Endodermal cell (in vitro differentiated cells): Measurements from ENCODE around the gene PSMB7. TPM values are rescaled to one million over a fixed set of nuclear protein-coding genes. Genes with fewer than 3 reads are reported as not detected.

ENCODE experiments used
- DNase-seq: peaks from one replicate; pipeline ENCODE4 v3.0.0-alpha.2; 2017
- H3K27ac ChIP-seq: 2 replicates; pipeline ENCODE4 v1.5.1; 2013; ENCODE audit warnings: mild to moderate bottlenecking, low read depth, low read length, moderate library complexity
- H3K27me3 ChIP-seq: 2 replicates; pipeline ENCODE4 v1.6.1; 2013; ENCODE audit warnings: mild to moderate bottlenecking, low read length, moderate library complexity; ENCODE audit not compliant: insufficient read depth, control insufficient read depth, poor library complexity, severe bottlenecking
- H3K36me3 ChIP-seq: 2 replicates; pipeline ENCODE4 v1.7.0; 2013; ENCODE audit warnings: mild to moderate bottlenecking, low read length, moderate library complexity; ENCODE audit not compliant: control insufficient read depth, insufficient read depth
- H3K4me1 ChIP-seq: one replicate; pipeline ENCODE4 v1.7.0; 2013; ENCODE audit warnings: low read length; ENCODE audit not compliant: control insufficient read depth, insufficient read depth
- H3K4me3 ChIP-seq: 2 replicates; pipeline ENCODE4 v1.5.1; 2013; ENCODE audit warnings: mild to moderate bottlenecking, low read length, moderate library complexity
- H3K9ac ChIP-seq: 2 replicates; pipeline ENCODE4 v1.6.1; 2013; ENCODE audit warnings: mild to moderate bottlenecking, low read length, moderate library complexity; ENCODE audit not compliant: poor library complexity, severe bottlenecking; ENCODE audit errors: extremely low read depth
- H3K9me3 ChIP-seq: 2 replicates; pipeline ENCODE4 v1.6.1; 2013; ENCODE audit warnings: mild to moderate bottlenecking, low read length, moderate library complexity; ENCODE audit not compliant: control insufficient read depth
- H3K27ac Mint-ChIP-seq: 2 replicates; pipeline ENCODE4 v1.8.0; 2020; ENCODE audit warnings: mixed read lengths
- H3K27me3 Mint-ChIP-seq: 2 replicates; pipeline ENCODE4 v1.8.0; 2021; ENCODE audit warnings: mild to moderate bottlenecking, mixed read lengths; ENCODE audit not compliant: insufficient read depth
- H3K36me3 Mint-ChIP-seq: 2 replicates; pipeline ENCODE4 v1.8.0; 2020; ENCODE audit warnings: low read depth, mixed read lengths
- H3K4me1 Mint-ChIP-seq: 2 replicates; pipeline ENCODE4 v1.8.0; 2020; ENCODE audit warnings: mixed read lengths
- H3K4me3 Mint-ChIP-seq: 2 replicates; pipeline ENCODE4 v1.8.0; 2020; ENCODE audit warnings: mild to moderate bottlenecking, moderate library complexity, mixed read lengths
- H3K9me3 Mint-ChIP-seq: 2 replicates; pipeline ENCODE4 v1.8.0; 2020; ENCODE audit warnings: mild to moderate bottlenecking, mixed read lengths
- WGBS, 2 experiments: methylation state at CpG; one replicate each; pipeline versions ENCODE4 v1.1.5 to v1.1.7; 2013; ENCODE audit warnings: missing lambda C conversion rate in 2 of 2, mixed read lengths in 1 of 2; ENCODE audit not compliant: insufficient coverage in 1 of 2, insufficient read length in 1 of 2; 5-methylcytosine and 5-hydroxymethylcytosine counted together
- total RNA-seq, 2 donors: library from RNA; stranded (reverse); fragmentation: NEBNext Ultra II Directional in 1 of 2; extraction: Animal tissue kit (Norgen Biotek cat#: 25700) in 1 of 2; gene quantifications; 2 replicates in 1 of 2; 3 replicates in 1 of 2; pipeline ENCODE4 v1.2.1, GENCODE V29; 2021
- TF ChIP-seq, protein P1 (sequence below): fragments of 200-600 bp; sonication (generic); conservative IDR thresholded peaks from 2 replicates; pipeline ENCODE4 v1.5.0; 2021; ENCODE audit warnings: antibody characterized with exemption, mild to moderate bottlenecking

PSMB7 gene
- total RNA-seq, 2 donors from 2014 or later, result 203 to 223 TPM

DNA sequence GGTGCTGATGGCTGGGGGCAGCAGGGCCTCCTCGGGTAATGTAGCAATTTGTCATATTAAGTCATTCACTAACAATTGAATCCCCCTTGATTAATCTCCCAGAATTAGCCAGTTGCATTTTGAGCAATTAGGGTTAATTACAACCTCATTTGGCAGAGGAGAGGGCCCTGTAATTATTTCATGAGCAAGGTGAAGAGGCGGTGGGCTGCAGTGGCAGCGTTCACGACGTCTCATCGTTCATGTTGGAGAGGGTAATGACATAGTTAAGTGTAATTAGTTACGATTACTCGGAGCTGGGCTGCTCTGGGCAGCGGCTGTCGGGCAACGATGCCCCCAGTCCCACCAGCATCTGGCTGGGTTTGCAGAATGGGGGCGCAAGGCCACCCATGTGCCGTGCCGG lies 111.5 kb downstream of the PSMB7 start:
- no peak for DNase-seq
- no peaks in the 10 kb centered on the region for H3K27me3 Mint-ChIP-seq
- no peak overlapping the region for H3K27ac Mint-ChIP-seq
- TF ChIP-seq, protein P1, sequence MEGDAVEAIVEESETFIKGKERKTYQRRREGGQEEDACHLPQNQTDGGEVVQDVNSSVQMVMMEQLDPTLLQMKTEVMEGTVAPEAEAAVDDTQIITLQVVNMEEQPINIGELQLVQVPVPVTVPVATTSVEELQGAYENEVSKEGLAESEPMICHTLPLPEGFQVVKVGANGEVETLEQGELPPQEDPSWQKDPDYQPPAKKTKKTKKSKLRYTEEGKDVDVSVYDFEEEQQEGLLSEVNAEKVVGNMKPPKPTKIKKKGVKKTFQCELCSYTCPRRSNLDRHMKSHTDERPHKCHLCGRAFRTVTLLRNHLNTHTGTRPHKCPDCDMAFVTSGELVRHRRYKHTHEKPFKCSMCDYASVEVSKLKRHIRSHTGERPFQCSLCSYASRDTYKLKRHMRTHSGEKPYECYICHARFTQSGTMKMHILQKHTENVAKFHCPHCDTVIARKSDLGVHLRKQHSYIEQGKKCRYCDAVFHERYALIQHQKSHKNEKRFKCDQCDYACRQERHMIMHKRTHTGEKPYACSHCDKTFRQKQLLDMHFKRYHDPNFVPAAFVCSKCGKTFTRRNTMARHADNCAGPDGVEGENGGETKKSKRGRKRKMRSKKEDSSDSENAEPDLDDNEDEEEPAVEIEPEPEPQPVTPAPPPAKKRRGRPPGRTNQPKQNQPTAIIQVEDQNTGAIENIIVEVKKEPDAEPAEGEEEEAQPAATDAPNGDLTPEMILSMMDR, result no peak
- H3K27ac ChIP-seq, result no peak overlapping the region
- H3K4me1 ChIP-seq, result no peaks in the 10 kb centered on the region
- peaks cover 1% of the 10 kb centered on the region for H3K4me1 Mint-ChIP-seq
- H3K9me3 ChIP-seq, result no peaks in the 10 kb centered on the region
- H3K4me3 Mint-ChIP-seq, result no peak overlapping the region
- WGBS, 2 experiments, result 96% methylated on average over 9 to 14 of the region's 14 CpGs
- no peak overlapping the region for H3K9ac ChIP-seq
- no peak overlapping the region for H3K4me3 ChIP-seq
- H3K9me3 Mint-ChIP-seq, result no peaks in the 10 kb centered on the region
- H3K36me3 Mint-ChIP-seq, result no peaks in the 10 kb centered on the region
- no peaks in the 10 kb centered on the region for H3K36me3 ChIP-seq
- no peaks in the 10 kb centered on the region for H3K27me3 ChIP-seq

Other genes with a start within 250 kb of the PSMB7 start
- 10 to 100 TPM; 17.1 to 32.5 TPM for gene NEK6, start 157.5 kb downstream of the PSMB7 start, total RNA-seq
- under 1 TPM; 0.33 to 0.40 TPM for gene ADGRD2, start 35.0 kb upstream of the PSMB7 start, total RNA-seq
- under 1 TPM in 1 of 2 donors, not detected in 1; 0.37 TPM for gene NR5A1, start 92.0 kb upstream of the PSMB7 start, total RNA-seq